ENCODE results near the gene PTP4A2.

Gene PTP4A2

GRCh38 chr1:31861346-31861745, 76.8 kb downstream of the PTP4A2 start:
- Histone ChIP-seq H3K9me3 (ENCODE audit: insufficient read depth, low read length, severe bottlenecking) (no peaks in the 10 kb centered on the region), H3K27me3 (ENCODE audit: insufficient read depth, low read length, poor library complexity) (no peaks in the 10 kb centered on the region), H3K9ac (ENCODE audit: low read depth, low read length) (no peak overlapping the region), H3K36me3 (ENCODE audit: insufficient read depth, low read length) (no peaks in the 10 kb centered on the region), H3K4me2 (ENCODE audit: insufficient read depth, low read length) (no peak overlapping the region), H4K20me1 (ENCODE audit: insufficient read depth, low read length) (no peaks in the 10 kb centered on the region), H3K27ac (ENCODE audit: low read length) (no peak overlapping the region), H3K79me2 (ENCODE audit: insufficient read depth, low read length) (no peaks in the 10 kb centered on the region), H2AFZ (ENCODE audit: low read depth, low read length) (no peak overlapping the region), H3K4me3 (ENCODE audit: low read depth in 1 of 2, low read length in 2 of 2) (no peak overlapping the region), H3K4me1 (ENCODE audit: insufficient read depth, low read length) (no peaks in the 10 kb centered on the region)
- no peak for ATAC-seq (ENCODE audit: insufficient read depth, low read depth)
- no peak for DNase-seq
- TF ChIP-seq EZH2 (IDR thresholded peaks at IDR 0.05; ENCODE audit: borderline replicate concordance, low read depth, low read length, severe bottlenecking) (no peak), CTCF (IDR thresholded peaks at IDR 0.05; ENCODE audit: borderline replicate concordance, extremely low read depth, low read length, poor library complexity, severe bottlenecking) (no peak)

- TF ChIP-seq EZH2 (IDR thresholded peaks at IDR 0.05; ENCODE audit: borderline replicate concordance, low read depth, low read length, severe bottlenecking) (no peak), CTCF (IDR thresholded peaks at IDR 0.05; ENCODE audit: borderline replicate concordance, extremely low read depth, low read length, poor library complexity, severe bottlenecking) (no peak)
- Histone ChIP-seq H3K9ac (ENCODE audit: low read depth, low read length) (no peak overlapping the region), H4K20me1 (ENCODE audit: insufficient read depth, low read length) (no peaks in the 10 kb centered on the region), H3K27ac (ENCODE audit: low read length) (no peak overlapping the region), H3K4me2 (ENCODE audit: insufficient read depth, low read length) (no peak overlapping the region), H2AFZ (ENCODE audit: low read depth, low read length) (no peak overlapping the region), H3K79me2 (ENCODE audit: insufficient read depth, low read length) (no peaks in the 10 kb centered on the region), H3K36me3 (ENCODE audit: insufficient read depth, low read length) (no peaks in the 10 kb centered on the region), H3K4me1 (ENCODE audit: insufficient read depth, low read length) (no peaks in the 10 kb centered on the region), H3K27me3 (ENCODE audit: insufficient read depth, low read length, poor library complexity) (no peaks in the 10 kb centered on the region), H3K4me3 (ENCODE audit: low read depth in 1 of 2, low read length in 2 of 2) (no peak overlapping the region), H3K9me3 (ENCODE audit: insufficient read depth, low read length, severe bottlenecking) (no peaks in the 10 kb centered on the region)
- ATAC-seq (ENCODE audit: insufficient read depth, low read depth) (no peak), DNase-seq (no peak)
These were observed 77.6 kb downstream of the PTP4A2 start for GRCh38 chr1:31860581-31860980.

GRCh38 chr1:31859719-31860118, 78.4 kb downstream of the PTP4A2 start:
- DNase-seq (no peak), ATAC-seq (ENCODE audit: insufficient read depth, low read depth) (no peak)
- Histone ChIP-seq H3K9ac (ENCODE audit: low read depth, low read length) (no peak overlapping the region), H3K9me3 (ENCODE audit: insufficient read depth, low read length, severe bottlenecking) (no peaks in the 10 kb centered on the region), H3K79me2 (ENCODE audit: insufficient read depth, low read length) (no peaks in the 10 kb centered on the region), H3K27me3 (ENCODE audit: insufficient read depth, low read length, poor library complexity) (no peaks in the 10 kb centered on the region), H3K4me2 (ENCODE audit: insufficient read depth, low read length) (no peak overlapping the region), H3K4me1 (ENCODE audit: insufficient read depth, low read length) (no peaks in the 10 kb centered on the region), H3K4me3 (ENCODE audit: low read depth in 1 of 2, low read length in 2 of 2) (no peak overlapping the region), H3K36me3 (ENCODE audit: insufficient read depth, low read length) (no peaks in the 10 kb centered on the region), H2AFZ (ENCODE audit: low read depth, low read length) (no peak overlapping the region), H4K20me1 (ENCODE audit: insufficient read depth, low read length) (no peaks in the 10 kb centered on the region), H3K27ac (ENCODE audit: low read length) (no peak overlapping the region)
- TF ChIP-seq EZH2 (IDR thresholded peaks at IDR 0.05; ENCODE audit: borderline replicate concordance, low read depth, low read length, severe bottlenecking) (no peak), CTCF (IDR thresholded peaks at IDR 0.05; ENCODE audit: borderline replicate concordance, extremely low read depth, low read length, poor library complexity, severe bottlenecking) (no peak)

- Histone ChIP-seq H3K27ac (ENCODE audit: low read length) (no peak overlapping the region), H2AFZ (ENCODE audit: low read depth, low read length) (no peak overlapping the region), H3K27me3 (ENCODE audit: insufficient read depth, low read length, poor library complexity) (no peaks in the 10 kb centered on the region), H3K79me2 (ENCODE audit: insufficient read depth, low read length) (no peaks in the 10 kb centered on the region), H3K4me3 (ENCODE audit: low read depth in 1 of 2, low read length in 2 of 2) (no peak overlapping the region), H3K36me3 (ENCODE audit: insufficient read depth, low read length) (no peaks in the 10 kb centered on the region), H3K4me2 (ENCODE audit: insufficient read depth, low read length) (no peak overlapping the region), H3K4me1 (ENCODE audit: insufficient read depth, low read length) (no peaks in the 10 kb centered on the region), H4K20me1 (ENCODE audit: insufficient read depth, low read length) (no peaks in the 10 kb centered on the region), H3K9ac (ENCODE audit: low read depth, low read length) (no peak overlapping the region), H3K9me3 (ENCODE audit: insufficient read depth, low read length, severe bottlenecking) (no peaks in the 10 kb centered on the region)
- ATAC-seq (ENCODE audit: insufficient read depth, low read depth) (no peak), DNase-seq (no peak)
- TF ChIP-seq CTCF (IDR thresholded peaks at IDR 0.05; ENCODE audit: borderline replicate concordance, extremely low read depth, low read length, poor library complexity, severe bottlenecking) (no peak), EZH2 (IDR thresholded peaks at IDR 0.05; ENCODE audit: borderline replicate concordance, low read depth, low read length, severe bottlenecking) (no peak)
These were observed 79.1 kb downstream of the PTP4A2 start for GRCh38 chr1:31859044-31859443.

Data from DND-41 (cell line).